ENCODE results near the gene EPHB2.
A peak's percentile ranks its signal among the peaks of the same experiment; 100 is the strongest.

EPHB2 gene

DNA sequence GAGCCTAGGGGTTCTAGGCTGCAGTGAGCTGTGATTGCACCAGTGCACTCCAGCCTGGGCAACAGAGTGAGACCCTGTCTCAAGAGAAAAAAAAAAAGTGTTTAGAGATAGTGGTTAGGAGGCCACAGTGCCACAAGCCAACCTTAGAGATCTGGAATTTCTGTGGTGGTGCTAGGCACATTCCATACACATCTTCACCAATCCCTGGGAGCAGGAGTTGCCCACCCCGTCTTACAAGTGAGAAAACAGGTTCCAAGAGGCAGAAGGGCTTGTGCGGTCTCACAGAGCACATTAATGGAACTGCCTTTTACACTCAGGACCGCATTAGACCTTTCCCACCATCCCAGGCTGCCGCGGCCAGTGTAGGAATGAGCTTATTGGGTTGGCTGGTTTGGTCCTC is 93.2 kb downstream of the EPHB2 start:
- Histone ChIP-seq H3K4me1 (ENCODE audit: control insufficient read depth, insufficient read depth, low read depth, low read length) (peaks cover 27% of the 10 kb centered on the region), H3K18ac (ENCODE audit: low read depth in 1 of 2, low read length in 2 of 2) (no peak overlapping the region), H3K9me3 (ENCODE audit: control insufficient read depth, low read length) (no peaks in the 10 kb centered on the region), H3K9ac (ENCODE audit: low read length) (no peak overlapping the region), H3K4ac (ENCODE audit: low read depth in 1 of 2, low read length in 2 of 2) (no peak overlapping the region), H2BK15ac (ENCODE audit: low read depth, poor library complexity, severe bottlenecking) (no peak overlapping the region), H3K4me3 (ENCODE audit: insufficient read depth in 1 of 2, low read depth in 1 of 2, low read length in 2 of 2) (no peak overlapping the region), H2BK120ac (ENCODE audit: low read depth, low read length) (no peak overlapping the region), H2AK5ac (ENCODE audit: low read length, severe bottlenecking) (no peak overlapping the region), H4K91ac (ENCODE audit: low read length) (no peak overlapping the region), H3K27ac (ENCODE audit: low read length, poor library complexity, severe bottlenecking) (no peak overlapping the region), H3K14ac (ENCODE audit: low read length in 2 of 2) (no peak overlapping the region), H2BK5ac (ENCODE audit: low read depth, low read length, poor library complexity, severe bottlenecking) (no peak overlapping the region), H3K4me2 (ENCODE audit: low read length, poor library complexity, severe bottlenecking) (no peak overlapping the region), H2AFZ (ENCODE audit: low read depth, low read length) (no peak overlapping the region), H3K27me3 (ENCODE audit: control insufficient read depth in 1 of 2, insufficient read depth in 1 of 2, low read length in 2 of 2) (peaks cover 0 to 28% of the 10 kb centered on the region in 2 experiments), H3K23ac (ENCODE audit: low read length in 2 of 2) (no peak overlapping the region), H2BK12ac (ENCODE audit: low read length in 2 of 2) (no peak overlapping the region), H4K8ac (ENCODE audit: low read length) (no peak overlapping the region), H3K36me3 (ENCODE audit: control insufficient read depth in 1 of 2, insufficient read depth in 2 of 2, low read depth in 1 of 2, low read length in 2 of 2) (peaks cover 0 to 50% of the 10 kb centered on the region in 2 experiments), H3K79me1 (replicated peaks; ENCODE audit: low read length, poor library complexity, severe bottlenecking) (peaks cover 52% of the 10 kb centered on the region)
- 93% methylated on average over 2 of the region's 5 CpGs for WGBS
- DNase-seq, result no peak

DNA sequence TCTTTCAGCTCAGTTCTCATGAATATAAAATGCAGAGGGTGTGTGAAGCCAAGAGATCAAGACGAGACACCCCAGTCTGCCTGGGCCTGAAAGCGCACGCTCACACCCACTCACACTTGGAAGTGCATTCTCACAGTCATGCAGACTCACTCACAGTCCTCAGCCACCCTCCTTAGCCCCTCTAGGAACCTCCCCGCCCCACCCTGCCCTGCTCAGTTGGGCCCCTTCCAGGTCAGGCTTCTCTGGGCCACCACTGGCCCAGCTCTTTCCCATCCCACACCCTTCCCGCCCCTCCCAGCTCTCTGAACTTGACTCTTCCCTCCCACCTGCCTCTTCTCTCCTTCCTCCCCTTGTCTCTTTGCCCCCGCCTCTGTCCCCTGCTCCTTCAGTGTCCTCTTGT is 93.8 kb downstream of the EPHB2 start:
- H2BK15ac ChIP-seq (ENCODE audit: low read depth, poor library complexity, severe bottlenecking), result peak overlapping the region; percentile 1
- H4K91ac ChIP-seq (ENCODE audit: low read length), result no peak overlapping the region
- no peak overlapping the region for H2BK12ac ChIP-seq (ENCODE audit: low read length in 2 of 2)
- H3K79me1 ChIP-seq (replicated peaks; ENCODE audit: low read length, poor library complexity, severe bottlenecking), result peaks cover 52% of the 10 kb centered on the region
- 78% methylated on average over 6 of the region's 6 CpGs for WGBS
- no peak overlapping the region for H3K4me3 ChIP-seq (ENCODE audit: insufficient read depth in 1 of 2, low read depth in 1 of 2, low read length in 2 of 2)
- H3K4ac ChIP-seq (ENCODE audit: low read depth in 1 of 2, low read length in 2 of 2), result no peak overlapping the region
- H2AK5ac ChIP-seq (ENCODE audit: low read length, severe bottlenecking), result no peak overlapping the region
- H2BK120ac ChIP-seq (ENCODE audit: low read depth, low read length), result no peak overlapping the region
- no peak overlapping the region for H3K27ac ChIP-seq (ENCODE audit: low read length, poor library complexity, severe bottlenecking)
- H3K4me2 ChIP-seq (ENCODE audit: low read length, poor library complexity, severe bottlenecking), result no peak overlapping the region
- H3K14ac ChIP-seq (ENCODE audit: low read length in 2 of 2), result no peak overlapping the region
- H3K27me3 ChIP-seq (ENCODE audit: control insufficient read depth in 1 of 2, insufficient read depth in 1 of 2, low read length in 2 of 2), result peaks cover 0 to 23% of the 10 kb centered on the region in 2 experiments
- H3K9me3 ChIP-seq (ENCODE audit: control insufficient read depth, low read length), result no peaks in the 10 kb centered on the region
- no peak overlapping the region for H3K18ac ChIP-seq (ENCODE audit: low read depth in 1 of 2, low read length in 2 of 2)
- H3K36me3 ChIP-seq (ENCODE audit: control insufficient read depth in 1 of 2, insufficient read depth in 2 of 2, low read depth in 1 of 2, low read length in 2 of 2), result peaks cover 0 to 46% of the 10 kb centered on the region in 2 experiments
- DNase-seq, result no peak
- peaks cover 31% of the 10 kb centered on the region for H3K4me1 ChIP-seq (ENCODE audit: control insufficient read depth, insufficient read depth, low read depth, low read length)
- no peak overlapping the region for H4K8ac ChIP-seq (ENCODE audit: low read length)
- no peak overlapping the region for H3K9ac ChIP-seq (ENCODE audit: low read length)
- no peak overlapping the region for H2BK5ac ChIP-seq (ENCODE audit: low read depth, low read length, poor library complexity, severe bottlenecking)
- H3K23ac ChIP-seq (ENCODE audit: low read length in 2 of 2), result no peak overlapping the region
- H2AFZ ChIP-seq (ENCODE audit: low read depth, low read length), result no peak overlapping the region

DNA sequence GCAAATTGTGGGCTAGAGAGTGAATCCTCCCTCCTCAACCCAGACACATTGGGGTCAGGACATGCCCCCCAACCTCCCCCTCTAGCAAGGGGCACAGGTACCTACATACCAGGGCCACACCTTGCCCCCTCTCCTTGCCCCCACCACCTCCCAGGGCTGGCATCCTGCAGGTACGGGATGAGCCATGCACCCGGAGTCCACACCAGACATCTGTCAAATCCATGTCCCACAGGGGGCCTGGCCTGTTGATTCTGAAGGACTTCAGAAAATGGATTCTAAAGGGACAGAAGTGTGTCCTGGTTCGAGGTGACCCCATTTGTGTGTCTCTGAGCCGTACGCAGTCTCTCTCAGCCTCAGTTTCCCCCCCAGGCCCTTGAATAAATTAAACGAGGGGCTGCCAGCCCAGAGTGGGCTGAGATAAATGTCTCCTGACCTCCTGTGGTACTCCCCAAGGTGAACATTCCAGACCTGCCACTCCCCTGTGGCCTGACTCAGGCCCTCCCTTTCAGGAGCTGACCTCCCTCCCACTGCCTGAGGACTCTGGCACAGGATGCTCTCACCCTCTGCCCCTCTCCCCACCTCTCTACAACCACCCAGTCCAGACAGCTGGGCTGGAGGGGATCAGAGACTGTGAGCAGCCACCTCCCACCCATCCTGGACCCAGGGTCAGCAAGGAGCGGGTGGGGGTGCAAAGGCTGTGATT is 94.5 kb downstream of the EPHB2 start:
- H4K91ac ChIP-seq (ENCODE audit: low read length), result no peak overlapping the region
- H2AK5ac ChIP-seq (ENCODE audit: low read length, severe bottlenecking), result no peak overlapping the region
- H3K9me3 ChIP-seq (ENCODE audit: control insufficient read depth, low read length), result no peaks in the 10 kb centered on the region
- H3K9ac ChIP-seq (ENCODE audit: low read length), result no peak overlapping the region
- no peak overlapping the region for H3K4me2 ChIP-seq (ENCODE audit: low read length, poor library complexity, severe bottlenecking)
- H3K14ac ChIP-seq (ENCODE audit: low read length in 2 of 2), result no peak overlapping the region
- H2BK15ac ChIP-seq (ENCODE audit: low read depth, poor library complexity, severe bottlenecking), result no peak overlapping the region
- H4K8ac ChIP-seq (ENCODE audit: low read length), result no peak overlapping the region
- H3K4me1 ChIP-seq (ENCODE audit: control insufficient read depth, insufficient read depth, low read depth, low read length), result peaks cover 31% of the 10 kb centered on the region
- peak overlapping the region in 1 of 2 experiments; percentile 9 for H3K23ac ChIP-seq (ENCODE audit: low read length in 2 of 2)
- peaks cover 0 to 18% of the 10 kb centered on the region in 2 experiments for H3K27me3 ChIP-seq (ENCODE audit: control insufficient read depth in 1 of 2, insufficient read depth in 1 of 2, low read length in 2 of 2)
- no peak overlapping the region for H3K4me3 ChIP-seq (ENCODE audit: insufficient read depth in 1 of 2, low read depth in 1 of 2, low read length in 2 of 2)
- H3K27ac ChIP-seq (ENCODE audit: low read length, poor library complexity, severe bottlenecking), result no peak overlapping the region
- no peak for DNase-seq
- no peak overlapping the region for H3K4ac ChIP-seq (ENCODE audit: low read depth in 1 of 2, low read length in 2 of 2)
- H3K18ac ChIP-seq (ENCODE audit: low read depth in 1 of 2, low read length in 2 of 2), result no peak overlapping the region
- H3K79me1 ChIP-seq (replicated peaks; ENCODE audit: low read length, poor library complexity, severe bottlenecking), result peaks cover 56% of the 10 kb centered on the region
- peaks cover 0 to 43% of the 10 kb centered on the region in 2 experiments for H3K36me3 ChIP-seq (ENCODE audit: control insufficient read depth in 1 of 2, insufficient read depth in 2 of 2, low read depth in 1 of 2, low read length in 2 of 2)
- peak overlapping the region in 1 of 2 experiments; percentile 6 for H2BK12ac ChIP-seq (ENCODE audit: low read length in 2 of 2)
- WGBS, result 81% methylated on average over 5 of the region's 7 CpGs
- H2BK5ac ChIP-seq (ENCODE audit: low read depth, low read length, poor library complexity, severe bottlenecking), result no peak overlapping the region
- H2AFZ ChIP-seq (ENCODE audit: low read depth, low read length), result no peak overlapping the region
- no peak overlapping the region for H2BK120ac ChIP-seq (ENCODE audit: low read depth, low read length)

DNA sequence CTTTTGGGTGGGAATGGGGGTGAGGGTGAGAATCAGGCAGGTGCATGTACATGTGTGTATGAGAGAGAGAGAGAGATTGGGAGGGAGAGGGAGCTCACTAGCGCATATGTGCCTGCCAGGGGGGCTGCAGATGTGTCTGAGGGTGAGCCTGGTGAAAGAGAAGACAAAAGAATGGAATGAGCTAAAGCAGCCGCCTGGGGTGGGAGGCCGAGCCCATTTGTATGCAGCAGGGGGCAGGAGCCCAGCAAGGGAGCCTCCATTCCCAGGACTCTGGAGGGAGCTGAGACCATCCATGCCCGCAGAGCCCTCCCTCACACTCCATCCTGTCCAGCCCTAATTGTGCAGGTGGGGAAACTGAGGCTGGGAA is 95.0 kb downstream of the EPHB2 start:
- Histone ChIP-seq H3K18ac (ENCODE audit: low read depth in 1 of 2, low read length in 2 of 2) (no peak overlapping the region), H2AFZ (ENCODE audit: low read depth, low read length) (no peak overlapping the region), H3K4me2 (ENCODE audit: low read length, poor library complexity, severe bottlenecking) (no peak overlapping the region), H2BK120ac (ENCODE audit: low read depth, low read length) (no peak overlapping the region), H3K14ac (ENCODE audit: low read length in 2 of 2) (no peak overlapping the region), H4K8ac (ENCODE audit: low read length) (no peak overlapping the region), H3K9ac (ENCODE audit: low read length) (no peak overlapping the region), H3K79me1 (replicated peaks; ENCODE audit: low read length, poor library complexity, severe bottlenecking) (peaks cover 57% of the 10 kb centered on the region), H2BK5ac (ENCODE audit: low read depth, low read length, poor library complexity, severe bottlenecking) (no peak overlapping the region), H3K4ac (ENCODE audit: low read depth in 1 of 2, low read length in 2 of 2) (no peak overlapping the region), H2AK5ac (ENCODE audit: low read length, severe bottlenecking) (no peak overlapping the region), H2BK12ac (ENCODE audit: low read length in 2 of 2) (no peak overlapping the region), H3K36me3 (ENCODE audit: control insufficient read depth in 1 of 2, insufficient read depth in 2 of 2, low read depth in 1 of 2, low read length in 2 of 2) (peaks cover 0 to 45% of the 10 kb centered on the region in 2 experiments), H3K4me3 (ENCODE audit: insufficient read depth in 1 of 2, low read depth in 1 of 2, low read length in 2 of 2) (no peak overlapping the region), H3K9me3 (ENCODE audit: control insufficient read depth, low read length) (no peaks in the 10 kb centered on the region), H3K23ac (ENCODE audit: low read length in 2 of 2) (no peak overlapping the region), H3K27me3 (ENCODE audit: control insufficient read depth in 1 of 2, insufficient read depth in 1 of 2, low read length in 2 of 2) (peaks cover 0 to 16% of the 10 kb centered on the region in 2 experiments), H3K4me1 (ENCODE audit: control insufficient read depth, insufficient read depth, low read depth, low read length) (peaks cover 31% of the 10 kb centered on the region), H2BK15ac (ENCODE audit: low read depth, poor library complexity, severe bottlenecking) (no peak overlapping the region), H3K27ac (ENCODE audit: low read length, poor library complexity, severe bottlenecking) (no peak overlapping the region), H4K91ac (ENCODE audit: low read length) (no peak overlapping the region)
- DNase-seq, result no peak
- 88% methylated on average over 3 of the region's 4 CpGs for WGBS

All from mesenchymal stem cell (in vitro differentiated cells and primary cell).